ENCODE measurements around the gene PCDHGA9.
"Not testable (repeated sequence)": the region's sequence is repeated elsewhere in the genome, so short reads cannot be mapped to it uniquely, and the experiment has no call there.

PCDHGA9 gene

GRCh38 chr5:141414548-141415274 is 12.1 kb downstream of the PCDHGA9 start:
- not testable (repeated sequence) for DNase-seq

DNA sequence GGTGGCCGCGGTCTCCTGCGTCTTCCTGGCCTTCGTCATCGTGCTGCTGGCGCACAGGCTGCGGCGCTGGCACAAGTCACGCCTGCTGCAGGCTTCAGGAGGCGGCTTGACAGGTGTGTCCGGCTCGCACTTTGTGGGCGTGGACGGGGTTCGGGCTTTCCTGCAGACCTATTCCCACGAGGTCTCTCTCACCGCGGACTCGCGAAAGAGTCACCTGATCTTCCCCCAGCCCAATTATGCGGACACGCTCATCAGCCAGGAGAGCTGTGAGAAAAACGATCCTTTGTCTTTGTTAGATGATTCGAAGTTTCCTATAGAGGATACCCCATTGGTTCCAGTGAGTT is 12.7 kb downstream of the PCDHGA9 start:
- DNase-seq: not testable (repeated sequence)

- DNase-seq: not testable (repeated sequence)
Observed at GRCh38 chr5:141417494-141418172, 15.1 kb downstream of the PCDHGA9 start, which contains the start of gene PCDHGB7. TSS of gene PCDHGB7 (plus strand) at chr5:141417677. CDS start at chr5:141417860, 183 bp downstream.

DNA sequence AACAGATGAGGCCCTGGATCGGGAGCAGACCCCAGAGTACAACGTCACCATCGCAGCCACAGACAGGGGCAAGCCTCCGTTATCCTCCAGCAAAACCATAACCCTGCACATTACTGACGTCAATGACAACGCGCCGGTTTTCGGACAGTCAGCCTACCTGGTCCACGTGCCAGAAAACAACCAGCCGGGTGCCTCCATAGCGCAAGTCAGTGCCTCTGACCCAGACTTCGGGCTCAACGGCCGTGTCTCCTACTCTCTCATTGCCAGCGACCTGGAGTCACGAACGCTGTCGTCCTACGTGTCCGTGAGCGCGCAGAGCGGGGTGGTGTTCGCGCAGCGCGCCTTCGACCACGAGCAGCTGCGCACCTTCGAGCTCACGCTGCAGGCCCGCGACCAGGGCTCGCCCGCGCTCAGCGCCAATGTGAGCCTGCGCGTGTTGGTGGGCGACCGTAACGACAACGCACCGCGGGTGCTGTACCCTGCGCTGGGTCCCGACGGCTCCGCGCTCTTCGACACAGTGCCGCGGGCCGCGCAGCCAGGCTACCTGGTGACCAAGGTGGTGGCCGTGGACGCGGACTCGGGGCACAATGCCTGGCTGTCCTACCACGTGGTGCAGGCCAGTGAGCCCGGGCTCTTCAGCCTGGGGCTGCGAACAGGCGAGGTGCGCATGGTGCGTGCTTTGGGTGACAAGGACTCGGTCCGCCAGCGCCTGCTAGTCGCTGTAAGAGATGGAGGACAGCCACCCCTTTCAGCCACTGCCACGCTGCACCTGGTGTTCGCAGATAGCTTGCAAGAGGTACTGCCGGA is 16.7 kb downstream of the PCDHGA9 start:
- DNase-seq: no peak

DNA sequence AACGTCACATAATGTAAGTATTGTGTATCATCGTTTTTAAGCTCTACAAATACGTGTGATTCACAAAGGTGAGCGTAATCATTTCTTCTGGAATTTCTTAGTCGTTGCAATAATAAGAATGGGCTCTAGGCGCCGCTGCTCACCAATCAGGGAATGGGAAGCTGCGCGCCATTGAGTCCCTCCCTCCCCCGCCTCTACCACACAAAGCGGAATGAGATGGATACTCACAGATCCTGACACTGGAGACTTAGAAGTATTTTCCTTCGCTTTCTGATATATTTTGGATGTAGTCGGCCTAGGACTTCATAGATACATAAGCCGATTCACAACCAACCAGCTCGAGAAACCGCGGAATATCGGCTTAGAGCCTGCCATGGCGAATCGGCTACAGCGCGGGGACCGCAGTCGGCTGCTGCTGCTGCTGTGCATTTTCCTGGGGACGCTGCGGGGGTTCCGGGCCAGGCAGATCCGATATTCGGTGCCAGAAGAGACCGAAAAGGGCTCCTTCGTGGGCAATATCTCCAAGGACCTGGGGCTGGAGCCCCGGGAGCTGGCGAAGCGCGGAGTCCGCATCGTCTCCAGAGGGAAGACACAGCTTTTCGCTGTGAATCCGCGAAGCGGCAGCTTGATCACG is 18.4 kb downstream of the PCDHGA9 start, which contains the start of gene PCDHGA11:
Gene PCDHGA11, plus strand, starts transcription at position 197 of the 634 bp plus-strand sequence. Its CDS starts 177 bp downstream, at position 374.
- DNase-seq: no peak

GRCh38 chr5:141421489-141421855 is 18.9 kb downstream of the PCDHGA9 start:
- no peak for DNase-seq

GRCh38 chr5:141422742-141423291 is 20.2 kb downstream of the PCDHGA9 start:
- no peak for DNase-seq

DNA sequence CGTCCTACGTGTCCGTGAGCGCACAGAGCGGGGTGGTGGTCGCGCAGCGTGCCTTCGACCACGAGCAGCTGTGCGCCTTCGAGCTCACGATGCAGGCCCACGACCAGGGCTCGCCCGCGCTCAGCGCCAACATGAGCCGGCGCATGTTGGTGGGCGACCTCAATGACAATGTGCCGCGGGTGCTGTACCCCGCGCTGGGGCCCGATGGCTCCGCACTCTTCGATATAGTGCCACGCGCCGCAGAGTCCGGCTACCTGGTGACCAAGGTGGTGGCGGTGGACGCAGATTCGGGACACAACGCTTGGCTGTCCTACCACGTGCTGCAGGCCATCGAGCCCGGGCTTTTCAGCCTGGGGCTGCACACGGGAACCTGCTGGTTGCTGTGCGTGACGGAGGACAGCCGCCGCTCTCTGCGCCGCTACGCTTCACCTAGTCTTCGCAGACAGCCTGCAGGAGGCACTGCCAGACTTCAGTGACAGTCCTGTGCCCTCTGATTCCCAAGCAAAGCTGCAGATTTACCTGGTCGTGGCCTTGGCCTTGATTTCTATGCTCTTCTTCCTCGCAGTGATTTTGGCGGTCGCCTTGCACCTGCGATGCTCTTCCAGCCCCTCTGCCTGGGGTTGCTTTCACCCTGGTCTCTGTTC is 25.3 kb downstream of the PCDHGA9 start:
- DNase-seq: no peak

- no peak for DNase-seq
Observed at GRCh38 chr5:141430332-141431113, 27.9 kb downstream of the PCDHGA9 start, which contains the start of gene PCDHGA12. TSS of gene PCDHGA12 (plus strand) at chr5:141430507. CDS start at chr5:141430760, 253 bp downstream.

- DNase-seq: no peak
Observed at GRCh38 chr5:141431286-141431685, 28.7 kb downstream of the PCDHGA9 start.

DNA sequence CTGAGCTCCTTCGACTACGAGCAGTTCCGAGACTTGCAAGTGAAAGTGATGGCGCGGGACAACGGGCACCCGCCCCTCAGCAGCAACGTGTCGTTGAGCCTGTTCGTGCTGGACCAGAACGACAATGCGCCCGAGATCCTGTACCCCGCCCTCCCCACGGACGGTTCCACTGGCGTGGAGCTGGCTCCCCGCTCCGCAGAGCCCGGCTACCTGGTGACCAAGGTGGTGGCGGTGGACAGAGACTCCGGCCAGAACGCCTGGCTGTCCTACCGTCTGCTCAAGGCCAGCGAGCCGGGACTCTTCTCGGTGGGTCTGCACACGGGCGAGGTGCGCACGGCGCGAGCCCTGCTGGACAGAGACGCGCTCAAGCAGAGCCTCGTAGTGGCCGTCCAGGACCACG is 29.7 kb downstream of the PCDHGA9 start:
- DNase-seq: not testable (repeated sequence)

- not testable (repeated sequence) for DNase-seq
Observed at GRCh38 chr5:141432726-141433125, 30.1 kb downstream of the PCDHGA9 start.

DNA sequence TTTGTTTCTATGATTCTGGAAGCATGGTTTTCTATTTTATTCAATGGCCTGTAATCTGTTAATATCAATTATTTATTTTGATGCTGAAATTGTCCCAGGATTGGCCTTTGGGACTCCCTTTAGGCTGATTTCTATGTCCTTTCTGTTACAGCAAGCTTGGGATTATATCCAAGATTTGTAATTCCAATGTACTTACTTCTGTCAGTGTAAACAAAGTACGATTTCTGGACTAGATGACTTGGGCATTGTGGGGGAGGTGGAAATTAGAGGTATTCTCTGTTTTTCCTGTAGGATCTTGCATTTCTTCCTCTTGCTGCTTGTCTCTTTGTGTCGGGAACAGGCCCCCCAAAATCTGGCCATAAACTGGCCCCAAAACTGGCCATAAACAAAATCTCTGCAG is 31.4 kb downstream of the PCDHGA9 start:
- DNase-seq: no peak

GRCh38 chr5:141437221-141437620 is 34.6 kb downstream of the PCDHGA9 start:
- DNase-seq: no peak

GRCh38 chr5:141439411-141440141 is 37.0 kb downstream of the PCDHGA9 start:
- DNase-seq: no peak

DNA sequence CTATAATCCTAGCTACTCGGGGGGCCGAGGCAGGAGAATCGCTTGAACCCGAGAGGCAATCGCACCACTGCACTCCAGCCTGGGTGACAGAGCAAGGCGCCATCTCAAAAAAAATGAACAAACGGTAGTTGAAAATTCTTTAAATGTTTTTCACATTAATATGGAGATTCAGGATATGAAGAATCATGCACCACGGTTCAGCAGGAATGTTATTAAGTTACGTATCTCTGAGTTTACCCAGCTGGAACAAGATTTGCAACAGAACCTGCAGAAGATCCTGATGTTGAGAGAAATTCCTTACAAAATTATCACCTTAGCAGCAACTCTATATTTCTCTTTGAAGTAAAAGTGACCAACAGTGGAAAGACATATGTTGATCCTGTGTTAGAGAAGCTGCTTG is 37.8 kb downstream of the PCDHGA9 start:
- no peak for DNase-seq

GRCh38 chr5:141441571-141442170 is 39.1 kb downstream of the PCDHGA9 start:
- DNase-seq: no peak

Data from cortex of kidney (tissue), 1 donor.